ENCODE data around the gene SCAP. TPM values are rescaled to one million over a fixed set of nuclear protein-coding genes. Genes with fewer than 3 reads are reported as not detected.

SCAP gene
- total and polyA plus RNA-seq, 2 of the 4 experiments (the other 2 are of a cell fraction): 25.3 to 34.6 TPM

GRCh38 chr3:47406762-47407149 is 69.0 kb downstream of the SCAP start:
- Histone ChIP-seq H3K27me3 (ENCODE audit: control insufficient read depth, insufficient read depth, low read length) (no peaks in the 10 kb centered on the region), H3K4ac (ENCODE audit: low read depth, low read length) (no peak overlapping the region), H4K91ac (ENCODE audit: insufficient read depth, low read depth, low read length) (no peak overlapping the region), H3K4me2 (ENCODE audit: low read depth, low read length) (no peak overlapping the region), H3K56ac (ENCODE audit: extremely low read depth, insufficient read depth, low read length) (no peak overlapping the region), H2BK5ac (ENCODE audit: low read depth, low read length, poor library complexity, severe bottlenecking) (no peak overlapping the region), H2BK20ac (ENCODE audit: low read depth, low read length) (no peak overlapping the region), H2BK120ac (ENCODE audit: low read depth, low read length) (no peak overlapping the region), H3K27ac (ENCODE audit: insufficient read depth, low read length) (no peak overlapping the region), H4K20me1 (ENCODE audit: insufficient read depth, low read length) (peaks cover 40% of the 10 kb centered on the region), H3K9me3 (ENCODE audit: control insufficient read depth, insufficient read depth, low read length) (no peaks in the 10 kb centered on the region), H4K5ac (ENCODE audit: low read depth, low read length) (no peak overlapping the region), H2AK5ac (ENCODE audit: low read depth, low read length) (no peak overlapping the region), H2AK9ac (replicated peaks; ENCODE audit: low read depth, low read length, poor library complexity) (no peak overlapping the region), H3K9me1 (ENCODE audit: insufficient read depth, low read length) (peaks cover 21% of the 10 kb centered on the region), H3K18ac (ENCODE audit: low read depth, low read length) (no peak overlapping the region), H2BK15ac (ENCODE audit: low read depth, low read length) (no peak overlapping the region), H4K8ac (ENCODE audit: low read depth in 2 of 2, low read length in 2 of 2) (no peak overlapping the region), H3K79me1 (ENCODE audit: low read depth in 1 of 2, low read length in 2 of 2) (peaks cover 15 to 35% of the 10 kb centered on the region in 2 experiments), H3K4me1 (ENCODE audit: control insufficient read depth, insufficient read depth, low read length) (peaks cover 11% of the 10 kb centered on the region; the same call in 1 of the 2 replicates), H3K14ac (replicated peaks; ENCODE audit: low read depth, low read length) (no peak overlapping the region), H2AFZ (replicated peaks; ENCODE audit: low read length, poor library complexity) (no peak overlapping the region), H3K23ac (ENCODE audit: low read depth, low read length) (no peak overlapping the region), H3K4me3 (ENCODE audit: insufficient read depth, low read depth, low read length) (no peak overlapping the region), H3K36me3 (ENCODE audit: control insufficient read depth, insufficient read depth, low read length) (peaks cover 48% of the 10 kb centered on the region), H3K9ac (ENCODE audit: low read depth, low read length) (no peak overlapping the region)
- in situ Hi-C loops (cut with MboI; ENCODE audit: low sequenced_read_pairs): no loop called here
- POLR2A ChIA-PET (ENCODE audit: unreplicated experiment): no interaction called here
- intact Hi-C loops (cut with micrococcal nuclease): no loop called here
- BruUV-seq (replicated peaks): no TSS peak
- WGBS, 2 experiments (ENCODE audit: extremely low coverage in 2 of 2, insufficient read length in 1 of 2): 73% methylated on average over 2 of the region's 9 CpGs; no CpG with 5 or more reads in 1 of the 2 experiments
- TF ChIP-seq POLR2A (IDR thresholded peaks at IDR 0.05; ENCODE audit: low read depth, low read length): no peak
- TF ChIP-seq NFE2L2 (IDR thresholded peaks at IDR 0.05; ENCODE audit: low read depth, low read length): no peak
- TF ChIP-seq MXI1 (IDR thresholded peaks at IDR 0.05; ENCODE audit: borderline replicate concordance, low read depth, low read length): no peak
- no peak for TF ChIP-seq BHLHE40 (IDR thresholded peaks at IDR 0.05; ENCODE audit: low read depth, low read length)
- TF ChIP-seq CTCF (conservative IDR thresholded peaks at IDR 0.05; ENCODE audit: low read depth, low read length): no peak
- TF ChIP-seq CHD1 (IDR thresholded peaks at IDR 0.05; ENCODE audit: low read depth, low read length): no peak
- TF ChIP-seq SMC3 (IDR thresholded peaks at IDR 0.05; ENCODE audit: low read depth, low read length): no peak
- TF ChIP-seq RCOR1 (IDR thresholded peaks at IDR 0.05; ENCODE audit: insufficient replicate concordance, low read length): no peak
- no peak for TF ChIP-seq ELK1 (IDR thresholded peaks at IDR 0.05; ENCODE audit: borderline replicate concordance, low read depth, low read length)
- TF ChIP-seq MAFK (IDR thresholded peaks at IDR 0.05; ENCODE audit: low read depth, low read length): no peak
- TF ChIP-seq, protein P1, sequence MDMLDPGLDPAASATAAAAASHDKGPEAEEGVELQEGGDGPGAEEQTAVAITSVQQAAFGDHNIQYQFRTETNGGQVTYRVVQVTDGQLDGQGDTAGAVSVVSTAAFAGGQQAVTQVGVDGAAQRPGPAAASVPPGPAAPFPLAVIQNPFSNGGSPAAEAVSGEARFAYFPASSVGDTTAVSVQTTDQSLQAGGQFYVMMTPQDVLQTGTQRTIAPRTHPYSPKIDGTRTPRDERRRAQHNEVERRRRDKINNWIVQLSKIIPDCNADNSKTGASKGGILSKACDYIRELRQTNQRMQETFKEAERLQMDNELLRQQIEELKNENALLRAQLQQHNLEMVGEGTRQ (IDR thresholded peaks at IDR 0.05; ENCODE audit: low read depth, low read length): no peak
- TF ChIP-seq CEBPB (IDR thresholded peaks at IDR 0.05; ENCODE audit: low read depth, low read length): no peak
- no peak for TF ChIP-seq FOS (IDR thresholded peaks at IDR 0.05; ENCODE audit: low read depth, low read length)
- no peak for TF ChIP-seq RFX5 (IDR thresholded peaks at IDR 0.05; ENCODE audit: low read depth, low read length)
- TF ChIP-seq RAD21 (IDR thresholded peaks at IDR 0.05; ENCODE audit: low read length): no peak
- TF ChIP-seq MAZ (IDR thresholded peaks at IDR 0.05; ENCODE audit: borderline replicate concordance, low read depth, low read length): no peak
- no peak for DNase-seq
- dilution Hi-C loops (cut with HindIII; ENCODE audit: low sequenced_read_pairs, unreplicated experiment): no loop called here
- ATAC-seq (ENCODE audit: low read depth): no peak
- CTCF ChIA-PET: no interaction called here

Measured in IMR-90 (cell line).